Hematopoietic multipotent progenitor cell treated with erythropoietin and hydrocortisone succinate and interleukin-3 and kit ligand, for 6 days (in vitro differentiated cells): ENCODE measurements around the gene ADGRL3.

ENCODE experiments used
- DNase-seq: peaks from one replicate; pipeline ENCODE4 v3.0.0-alpha.2; 2015

ADGRL3 gene

GRCh38 chr4:62051332-62051731, 851.2 kb downstream of the ADGRL3 start:
- no peak for DNase-seq

DNA sequence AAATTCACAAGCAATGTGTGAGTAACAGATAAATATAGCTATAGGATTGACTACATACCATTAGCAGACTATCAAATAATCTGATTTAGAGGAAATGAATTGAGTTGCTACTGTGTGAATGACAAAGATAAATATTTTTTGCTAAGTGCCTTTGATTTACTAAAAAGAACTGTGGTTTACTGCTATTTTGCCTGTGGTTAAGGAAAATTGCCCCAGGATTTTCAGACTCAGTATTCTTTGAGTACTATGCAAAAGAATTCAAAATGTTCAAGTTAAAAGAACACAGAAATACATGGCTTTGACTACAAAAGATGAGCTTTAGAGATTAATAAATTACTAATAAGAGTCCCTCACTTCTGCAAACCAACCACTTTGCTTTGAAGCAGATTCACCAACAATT, 853.8 kb downstream of the ADGRL3 start:
- no peak for DNase-seq

GRCh38 chr4:62057031-62057430, 856.9 kb downstream of the ADGRL3 start:
- no peak for DNase-seq

- DNase-seq = no peak
Measured at GRCh38 chr4:62058571-62058970, 858.4 kb downstream of the ADGRL3 start.

GRCh38 chr4:62070291-62070852, 870.2 kb downstream of the ADGRL3 start:
- no peak for DNase-seq

- no peak for DNase-seq
Measured at GRCh38 chr4:62075089-62075488, 875.0 kb downstream of the ADGRL3 start.

DNA sequence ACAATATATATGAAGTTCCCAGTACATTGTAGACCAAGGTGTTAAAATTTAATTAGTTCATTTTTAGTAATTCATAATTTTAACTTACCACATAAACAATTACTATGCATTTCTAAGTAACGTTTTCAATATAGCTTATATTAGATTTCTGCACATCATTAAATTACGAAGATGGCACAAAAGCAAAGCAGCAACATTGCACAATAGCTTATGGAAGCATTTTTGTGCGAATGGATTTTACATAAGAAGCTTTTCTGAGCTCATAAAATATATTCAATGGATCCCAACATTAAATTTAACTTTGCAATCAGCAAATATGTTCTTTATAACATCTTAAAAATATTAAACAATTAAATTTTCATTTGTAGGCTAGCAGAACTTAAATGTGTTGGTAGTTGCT, 875.4 kb downstream of the ADGRL3 start:
- DNase-seq = no peak

DNA sequence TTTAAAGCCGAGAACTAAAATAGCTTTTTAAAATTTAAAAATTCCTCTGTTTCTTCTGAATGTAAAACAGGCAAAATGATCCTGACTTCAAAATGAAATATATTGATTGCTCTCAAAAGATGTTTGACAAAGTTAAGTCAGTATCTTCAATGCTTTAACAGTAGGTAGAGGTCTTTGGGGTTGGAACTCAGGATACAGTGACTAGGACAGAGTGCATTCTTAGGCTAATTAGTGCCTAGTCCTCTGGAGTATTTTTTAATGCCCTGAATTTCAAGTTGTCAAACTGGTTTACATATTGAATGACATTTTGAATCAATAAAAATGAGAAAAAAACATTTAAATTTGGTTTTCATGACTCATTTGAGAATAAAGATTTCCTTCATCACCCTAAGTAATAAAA, 877.3 kb downstream of the ADGRL3 start:
- DNase-seq = no peak

DNA sequence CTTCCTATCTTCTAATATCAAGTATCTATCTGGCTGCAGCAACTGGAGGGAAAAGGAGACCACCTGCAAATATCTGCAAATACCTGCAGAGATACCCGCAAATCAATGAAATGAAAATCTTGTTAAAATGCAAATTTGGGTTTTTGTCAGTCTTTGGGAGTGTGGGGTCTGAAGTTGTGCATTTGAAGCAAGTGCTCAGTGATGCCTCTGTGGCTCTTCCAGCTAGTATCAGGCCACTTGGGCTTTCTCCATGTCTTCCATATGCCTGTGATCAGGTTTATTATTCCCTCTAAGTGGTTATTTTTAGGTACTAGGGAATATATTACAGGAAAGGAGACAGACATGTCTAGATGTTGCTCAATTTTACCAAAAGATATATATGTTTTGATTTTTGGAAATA, 880.3 kb downstream of the ADGRL3 start:
- DNase-seq = no peak

DNA sequence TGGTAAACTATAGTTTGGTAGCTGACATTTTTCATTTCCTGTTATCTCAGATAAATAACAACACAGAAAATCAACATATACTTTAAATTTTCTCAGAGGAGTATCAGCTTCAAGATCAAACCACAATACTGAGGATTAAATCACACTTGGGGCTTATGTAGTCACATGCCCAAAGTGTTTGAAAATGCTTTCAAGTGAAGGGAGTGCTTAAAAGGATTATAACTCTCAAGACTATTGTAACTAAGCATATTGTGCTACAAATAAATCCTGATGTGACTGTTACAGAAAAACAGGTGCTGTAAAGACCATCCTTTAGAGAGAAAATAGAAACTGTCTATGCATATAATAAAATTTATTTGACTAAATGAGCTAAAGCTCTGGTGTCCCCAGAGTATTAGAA, 887.6 kb downstream of the ADGRL3 start:
- no peak for DNase-seq

DNA sequence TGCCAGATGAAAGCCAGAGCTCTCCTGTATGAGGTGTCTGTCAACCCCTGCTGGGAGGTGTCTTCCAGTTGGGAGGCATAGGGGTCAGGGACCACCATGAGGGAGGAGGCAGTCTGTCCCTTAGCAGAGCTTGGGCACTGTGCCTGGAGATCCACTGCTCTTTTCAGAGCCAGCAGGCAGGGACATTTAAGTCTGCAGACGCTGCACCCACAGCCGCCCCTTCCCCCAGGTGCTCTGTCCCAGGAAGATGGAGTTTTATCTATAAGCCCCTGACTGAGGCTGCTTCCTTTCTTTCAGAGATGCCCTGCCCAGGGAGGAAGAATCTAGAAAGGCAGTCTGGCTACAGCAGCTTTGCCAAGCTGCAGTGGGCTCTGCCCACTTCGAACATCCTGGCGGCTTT, 893.6 kb downstream of the ADGRL3 start:
- no peak for DNase-seq

GRCh38 chr4:62096881-62097280, 896.8 kb downstream of the ADGRL3 start:
- DNase-seq = no peak

- no peak for DNase-seq
Measured at GRCh38 chr4:62115216-62115615, 915.1 kb downstream of the ADGRL3 start.

- DNase-seq = no peak
Measured at GRCh38 chr4:62117886-62118285, 917.8 kb downstream of the ADGRL3 start.

DNA sequence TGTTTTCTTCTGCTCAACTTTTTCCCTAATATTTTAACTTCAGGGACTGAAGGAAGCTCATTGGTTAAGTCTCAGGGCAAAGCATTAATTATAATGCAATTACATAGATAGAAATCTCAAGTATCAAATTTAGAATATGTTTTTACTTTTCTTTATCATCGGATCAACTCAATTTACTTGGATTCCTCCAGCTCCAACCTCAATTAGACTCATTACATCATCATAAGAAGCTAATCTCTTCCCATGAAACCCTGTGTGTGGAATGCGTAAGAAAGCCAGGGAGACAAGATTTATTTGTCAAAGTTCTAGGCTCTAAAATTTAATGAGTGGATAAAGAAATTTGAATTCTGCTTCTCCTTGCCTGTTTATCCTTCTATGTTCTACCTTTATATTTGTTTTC, 918.4 kb downstream of the ADGRL3 start:
- DNase-seq = no peak

- DNase-seq = no peak
Measured at GRCh38 chr4:62119195-62119594, 919.1 kb downstream of the ADGRL3 start.

DNA sequence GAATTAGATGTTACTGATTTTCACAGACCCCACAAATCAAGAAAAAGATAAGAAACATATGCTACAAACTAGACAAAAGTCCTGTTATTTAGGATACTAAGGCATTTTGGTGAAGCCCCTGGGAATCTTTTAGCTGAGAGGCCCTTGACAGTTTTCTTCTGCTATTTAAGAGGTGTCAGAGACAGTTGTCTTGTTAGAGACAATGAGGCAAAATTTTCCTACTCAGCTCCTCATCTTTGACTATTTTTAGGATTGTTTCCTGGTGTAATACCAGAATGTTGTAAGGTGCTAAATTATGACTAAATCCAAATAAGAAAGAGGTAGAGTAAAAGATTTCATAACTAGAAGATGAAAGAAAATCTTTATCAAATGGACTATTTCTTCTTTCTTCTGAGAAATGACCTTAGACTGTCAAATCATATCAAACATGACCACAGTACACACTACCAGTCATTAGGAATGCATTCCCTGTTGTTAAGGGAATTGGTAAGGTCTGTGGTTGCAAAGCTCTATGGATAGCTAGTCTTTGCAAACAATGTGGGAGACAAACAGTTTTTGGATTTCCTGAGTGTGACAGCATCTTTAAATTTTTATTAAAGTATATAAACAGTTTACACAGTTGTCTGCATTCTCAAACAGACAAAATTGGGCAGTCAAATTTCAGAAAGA, 926.1 kb downstream of the ADGRL3 start:
- no peak for DNase-seq
